HG03460 (cell line): ENCODE data around the gene TOR4A.
A peak's percentile ranks its signal among the peaks of the same experiment; 100 is the strongest.

Experiments
- ATAC-seq: cut with Tn5 transposase; IDR thresholded peaks from one replicate; pipeline ENCODE4 v1.9.1; 2021; ENCODE audit not compliant: unreplicated experiment

TOR4A gene

DNA sequence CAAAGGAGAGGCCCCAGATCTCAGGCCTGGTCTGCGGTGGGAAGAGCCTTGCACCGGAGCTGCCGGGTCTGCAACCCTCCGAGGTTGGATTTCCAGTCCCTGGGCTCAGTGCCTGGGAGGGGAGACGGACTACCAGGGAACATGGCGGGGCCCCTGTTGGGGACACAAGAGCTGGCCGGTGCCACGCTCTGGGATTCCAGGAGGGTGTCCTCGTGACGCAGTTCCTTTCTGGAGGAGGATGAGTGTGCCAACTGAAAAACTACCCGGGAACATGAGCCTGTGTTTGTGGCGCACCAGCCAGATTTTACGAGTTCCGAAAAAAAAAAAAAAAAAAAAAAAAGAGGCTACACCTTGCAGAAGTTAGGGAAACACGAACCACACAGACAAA, 15.6 kb downstream of the TOR4A start:
- ATAC-seq: no peak

DNA sequence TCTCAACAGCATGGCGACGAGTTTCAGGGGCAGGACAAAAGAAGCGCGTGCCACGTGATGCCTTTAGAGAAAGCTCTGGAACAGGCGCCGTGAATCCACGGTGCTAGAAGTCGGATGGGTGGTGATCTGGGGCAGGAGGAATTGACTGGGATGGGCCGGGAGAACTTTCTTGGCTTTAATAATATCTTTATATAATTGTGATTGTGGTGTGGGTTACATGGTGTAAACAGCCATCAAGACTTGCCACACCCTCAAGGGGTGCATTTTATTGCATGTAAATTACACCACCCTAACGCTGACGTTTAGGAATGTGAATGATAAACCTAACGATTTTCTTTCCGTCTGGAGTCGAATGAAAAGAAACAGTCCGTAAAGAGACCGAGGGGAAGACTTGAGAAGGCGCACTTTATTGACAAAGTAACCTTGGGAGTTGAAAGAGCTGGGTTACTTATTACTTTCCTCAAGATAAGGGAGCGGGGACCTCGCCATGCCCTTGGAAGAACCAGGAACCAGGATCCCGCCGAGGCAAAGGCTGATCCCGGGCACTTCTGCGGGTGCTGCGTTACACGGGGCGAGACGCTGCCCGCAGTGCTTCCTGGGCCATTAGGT, 16.1 kb downstream of the TOR4A start:
- no peak for ATAC-seq

DNA sequence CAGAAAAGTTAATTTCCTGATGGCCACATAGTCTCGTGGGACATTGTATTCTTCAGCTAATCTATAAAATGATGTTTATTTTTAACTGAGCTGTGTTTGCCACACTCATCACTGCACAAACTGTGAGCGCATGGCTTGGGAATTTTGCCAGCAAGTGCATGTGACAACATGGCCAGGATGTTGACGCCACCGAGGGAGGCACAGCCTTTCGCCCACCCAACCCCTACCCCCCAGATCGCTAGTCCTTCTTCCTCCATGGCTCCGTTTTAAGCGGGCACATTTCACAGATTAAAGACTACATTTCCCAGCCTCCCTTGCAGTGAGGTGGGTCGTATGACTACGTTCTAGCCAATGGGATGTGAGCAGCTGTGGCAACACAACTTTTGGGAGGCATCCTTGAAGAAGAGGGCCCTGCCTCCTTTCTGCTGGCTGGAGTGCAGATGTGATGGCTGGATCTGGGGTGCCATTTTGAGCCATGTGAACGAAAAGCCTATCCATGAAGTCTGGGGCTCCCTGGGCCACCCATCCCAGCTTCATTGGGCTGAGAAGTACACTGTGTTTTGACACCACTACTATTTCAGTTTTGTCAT, 16.7 kb downstream of the TOR4A start:
- ATAC-seq: no peak

GRCh38 chr9:137294681-137295237, 17.2 kb downstream of the TOR4A start:
- ATAC-seq: no peak

- ATAC-seq: no peak
Observed at GRCh38 chr9:137295238-137295811, 17.8 kb downstream of the TOR4A start.

- ATAC-seq: no peak
Observed at GRCh38 chr9:137295849-137296669, 18.5 kb downstream of the TOR4A start.

DNA sequence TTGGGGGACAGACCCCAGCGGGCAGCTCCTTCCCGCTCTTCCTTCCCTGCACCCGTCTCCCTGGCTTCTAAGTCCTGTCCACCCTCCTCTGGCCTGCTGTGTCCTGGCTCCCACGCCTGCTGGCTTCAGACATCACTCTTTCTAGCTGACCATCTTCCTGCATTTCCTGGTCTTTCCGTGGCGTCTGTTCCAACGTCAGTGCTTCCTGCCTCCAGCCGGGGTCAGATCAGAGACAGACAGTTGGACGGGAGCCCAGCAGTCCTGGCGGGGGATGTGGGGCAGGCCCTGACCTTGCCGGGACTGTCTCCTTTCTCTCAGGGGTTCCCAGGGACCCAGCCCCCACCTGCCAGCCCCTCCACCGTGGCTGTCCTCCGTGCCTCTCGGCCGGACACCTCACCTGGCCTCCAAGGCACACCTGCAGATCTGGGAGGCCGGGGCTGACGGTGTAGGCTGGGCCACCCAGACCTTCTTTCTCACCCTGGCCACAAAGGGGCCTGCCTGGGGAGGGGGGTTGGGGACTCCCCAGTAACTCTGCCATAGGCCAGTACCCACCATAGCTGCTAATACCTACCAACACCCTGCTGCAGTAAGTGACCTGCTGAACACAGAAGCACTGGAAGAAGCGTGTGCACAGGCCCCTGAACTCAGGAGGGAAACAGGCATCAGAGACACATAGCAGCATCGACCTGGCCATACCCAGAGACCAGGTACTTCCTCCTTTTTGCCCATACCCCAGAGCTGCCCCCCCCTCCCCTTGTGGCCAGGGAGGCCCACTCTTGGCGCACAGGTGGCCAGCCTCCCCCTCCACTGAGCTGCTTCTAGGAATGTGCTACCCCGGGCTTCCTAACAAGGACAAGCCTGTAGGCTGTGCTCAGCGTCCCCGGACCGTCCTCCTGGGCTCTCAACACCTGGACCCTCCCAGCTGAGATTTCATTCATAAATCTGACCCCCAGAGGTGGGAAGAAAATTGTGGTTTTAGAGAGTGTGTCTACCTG, 19.4 kb downstream of the TOR4A start:
- ATAC-seq: no peak

DNA sequence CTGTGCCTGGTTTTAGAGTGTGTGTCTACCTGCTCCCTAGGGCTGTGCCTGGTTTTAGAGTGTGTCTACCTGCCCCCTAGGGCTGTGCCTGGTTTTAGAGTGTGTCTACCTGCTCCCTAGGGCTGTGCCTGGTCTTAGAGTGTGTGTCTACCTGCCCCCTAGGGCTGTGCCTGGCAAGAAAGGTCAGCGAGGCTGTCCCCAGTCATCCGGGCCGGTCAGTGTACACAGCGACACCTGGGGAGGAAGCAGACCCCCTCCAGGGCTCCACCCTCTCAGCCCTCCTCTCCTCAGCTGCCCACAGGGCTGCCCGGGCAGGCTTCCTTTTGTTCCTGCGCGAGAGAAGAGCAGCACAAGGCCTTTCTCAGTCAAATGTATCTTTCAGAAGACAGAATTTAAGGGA, 20.4 kb downstream of the TOR4A start:
- no peak for ATAC-seq

- no peak for ATAC-seq
Observed at GRCh38 chr9:137298401-137299202, 21.1 kb downstream of the TOR4A start.

- ATAC-seq: no peak
Observed at GRCh38 chr9:137299203-137299565, 21.7 kb downstream of the TOR4A start.

DNA sequence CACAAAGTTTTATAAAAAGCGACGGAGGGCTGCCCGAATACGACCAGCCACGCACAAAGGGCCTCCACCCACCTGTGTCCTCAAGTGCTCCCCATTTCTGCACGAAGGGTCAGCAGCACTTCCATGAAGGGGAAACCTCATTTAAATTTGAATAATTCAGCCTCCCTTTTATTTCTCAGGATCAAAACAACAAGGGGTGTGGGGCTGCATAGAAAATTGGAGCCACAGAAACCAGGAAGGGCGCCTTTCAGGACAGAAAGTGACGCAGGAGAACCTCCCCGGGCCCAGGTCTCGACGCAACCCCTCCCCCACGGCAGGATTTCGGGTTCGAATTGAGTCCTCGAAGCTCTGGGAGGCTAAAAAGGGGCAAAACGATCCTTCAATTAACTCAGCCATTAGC, 22.4 kb downstream of the TOR4A start:
- ATAC-seq: no peak

- no peak for ATAC-seq
Observed at GRCh38 chr9:137300567-137301080, 23.1 kb downstream of the TOR4A start.

GRCh38 chr9:137301081-137301947, 23.8 kb downstream of the TOR4A start:
- ATAC-seq: peak; percentile 7

- peak; percentile 51 for ATAC-seq
Observed at GRCh38 chr9:137302118-137302448, 24.6 kb downstream of the TOR4A start, which contains the start of gene NRARP. Gene NRARP (minus strand): TSS chr9:137302271. CDS start chr9:137301928, 343 bp downstream.

GRCh38 chr9:137302449-137303150, 25.1 kb downstream of the TOR4A start:
- ATAC-seq: peak; percentile 39

DNA sequence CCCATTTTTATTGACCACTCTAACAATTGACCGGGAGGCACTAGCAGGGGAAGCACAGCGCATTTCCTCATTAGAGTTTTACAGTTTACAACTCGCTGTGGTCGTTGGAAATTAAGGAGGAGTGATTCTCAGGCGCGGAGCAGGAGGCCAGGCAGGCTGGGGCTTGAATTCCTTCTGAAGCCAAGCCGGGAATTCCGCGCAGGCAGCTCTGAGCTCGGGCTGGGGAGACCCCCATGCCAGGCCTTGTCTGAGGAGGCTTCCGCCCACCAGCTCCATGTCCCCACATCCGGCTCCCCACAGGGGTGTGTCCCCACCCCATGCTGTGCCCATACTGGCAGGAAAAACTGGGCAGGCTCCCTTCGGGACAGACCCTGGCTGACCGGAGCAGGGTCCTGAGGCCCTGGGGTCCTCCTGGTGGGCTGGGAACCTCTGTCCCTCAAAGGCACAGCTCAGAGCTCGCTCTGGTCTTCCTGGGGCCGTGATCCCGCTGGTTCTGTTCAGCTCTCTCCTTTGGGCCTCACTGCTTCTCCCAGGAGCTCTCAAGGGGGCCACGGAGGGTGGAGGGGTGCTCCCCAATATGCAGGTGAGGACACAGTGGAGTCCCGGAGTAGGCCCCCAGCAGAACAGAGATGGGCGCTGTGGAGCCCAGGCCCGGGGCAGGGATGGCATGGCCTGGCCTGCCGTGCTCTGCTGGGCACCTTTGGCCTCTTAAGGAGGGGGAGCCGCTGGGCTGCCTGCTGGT, 25.8 kb downstream of the TOR4A start:
- no peak for ATAC-seq

- no peak for ATAC-seq
Observed at GRCh38 chr9:137303893-137304382, 26.4 kb downstream of the TOR4A start.
